NCI-H1417 (cell line): ENCODE measurements around the gene LAT.
"Not testable (repeated sequence)": the region's sequence is repeated elsewhere in the genome, so short reads cannot be mapped to it uniquely, and the experiment has no call there.

ENCODE experiments used
- DNase-seq, 3 experiments: peaks; one replicate each; lab custom pipeline; 2025; lab: John Stamatoyannopoulos, UW

LAT gene, protein sequence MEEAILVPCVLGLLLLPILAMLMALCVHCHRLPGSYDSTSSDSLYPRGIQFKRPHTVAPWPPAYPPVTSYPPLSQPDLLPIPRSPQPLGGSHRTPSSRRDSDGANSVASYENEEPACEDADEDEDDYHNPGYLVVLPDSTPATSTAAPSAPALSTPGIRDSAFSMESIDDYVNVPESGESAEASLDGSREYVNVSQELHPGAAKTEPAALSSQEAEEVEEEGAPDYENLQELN

DNA sequence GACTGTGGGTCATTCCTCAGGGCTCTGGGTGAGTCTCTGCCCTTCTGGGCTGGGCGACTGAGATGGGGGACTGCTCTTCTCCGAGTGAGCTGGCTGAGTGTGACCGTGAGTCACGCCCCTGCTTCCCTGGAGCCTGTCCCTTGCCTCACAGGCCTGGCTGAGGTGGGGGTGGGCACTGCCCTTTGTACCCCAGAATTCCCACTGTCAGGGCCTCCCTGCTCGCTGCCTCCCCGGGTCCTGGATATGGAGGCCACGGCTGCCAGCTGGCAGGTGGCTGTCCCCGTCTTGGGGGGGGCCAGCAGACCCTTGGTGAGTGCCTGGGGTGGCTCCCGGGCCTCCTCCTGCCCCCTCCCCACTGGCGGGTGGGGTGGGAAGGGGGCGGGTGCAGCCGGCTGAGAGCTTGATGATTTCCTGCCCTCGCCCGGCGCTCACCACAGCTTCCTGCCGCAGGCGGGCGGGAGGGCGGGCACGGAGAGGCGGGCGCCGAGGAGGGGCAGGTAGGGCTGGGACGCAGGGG lies at the start of gene LAT:
TSS of gene LAT (plus strand) at position 434 of the 517 bp plus-strand sequence. CDS start 366 bp downstream, outside the sequence.
- DNase-seq, result no peak

DNA sequence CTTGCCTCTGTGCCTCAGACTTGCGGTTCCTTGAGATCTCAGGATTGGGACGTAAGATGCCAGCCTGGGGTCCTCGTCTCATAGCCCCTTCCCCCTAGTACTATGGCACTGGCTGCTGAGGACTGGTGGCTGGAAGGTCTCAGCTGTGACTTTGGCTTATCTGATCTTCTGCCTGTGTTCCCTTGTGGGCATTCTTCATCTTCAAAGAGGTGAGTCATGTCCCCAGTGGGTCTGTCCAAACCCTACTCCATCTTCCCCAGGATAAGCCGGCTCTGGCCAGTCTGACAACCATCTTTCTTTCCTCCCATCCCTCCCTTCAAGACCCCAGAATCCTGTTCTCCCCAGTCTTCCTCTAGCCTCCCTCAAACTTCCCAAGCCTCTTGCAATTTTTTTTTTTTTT lies 49.5 kb upstream of the LAT start:
- no peak for DNase-seq

DNA sequence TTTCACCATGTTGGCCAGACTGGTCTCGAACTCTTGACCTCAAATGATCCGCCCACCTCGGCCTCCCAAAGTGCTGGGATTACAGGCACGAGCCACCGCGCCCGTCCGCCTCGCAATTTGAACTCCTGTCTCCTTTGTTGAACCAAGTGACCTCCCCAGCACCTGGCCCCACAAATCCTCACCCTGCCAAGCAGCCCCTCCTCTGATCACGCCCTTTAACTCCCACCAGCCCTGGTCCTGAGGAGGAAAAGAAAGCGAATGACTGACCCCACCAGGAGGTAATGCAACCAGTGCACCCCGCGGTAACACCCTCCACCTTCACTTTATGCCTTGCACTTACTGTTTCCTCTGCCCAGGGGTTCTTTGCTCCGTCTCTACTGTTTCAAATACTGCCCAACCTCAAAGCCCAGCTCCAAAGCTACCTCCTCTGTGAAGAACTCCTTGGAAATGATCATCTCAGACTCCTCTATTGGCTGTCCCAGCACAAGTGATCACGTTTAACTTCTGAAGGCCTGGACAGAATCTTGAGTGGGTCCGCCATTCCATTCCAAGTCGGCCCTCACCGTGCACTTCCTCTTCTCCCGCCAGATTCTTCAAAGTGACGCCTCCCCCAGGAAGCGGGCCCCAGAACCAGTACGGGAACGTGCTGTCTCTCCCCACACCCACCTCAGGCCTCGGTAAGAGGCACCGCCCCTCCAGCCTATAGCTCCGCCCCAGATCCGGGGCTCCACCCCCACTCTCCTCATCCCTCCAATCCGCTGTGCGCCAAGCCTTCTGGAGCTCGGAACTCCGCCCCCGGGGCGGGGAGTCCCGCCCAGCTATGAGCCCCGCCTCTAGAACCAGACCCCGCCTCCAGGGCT lies 48.7 kb upstream of the LAT start:
- DNase-seq, result peak; percentile 54 to 81 (median 71)

DNA sequence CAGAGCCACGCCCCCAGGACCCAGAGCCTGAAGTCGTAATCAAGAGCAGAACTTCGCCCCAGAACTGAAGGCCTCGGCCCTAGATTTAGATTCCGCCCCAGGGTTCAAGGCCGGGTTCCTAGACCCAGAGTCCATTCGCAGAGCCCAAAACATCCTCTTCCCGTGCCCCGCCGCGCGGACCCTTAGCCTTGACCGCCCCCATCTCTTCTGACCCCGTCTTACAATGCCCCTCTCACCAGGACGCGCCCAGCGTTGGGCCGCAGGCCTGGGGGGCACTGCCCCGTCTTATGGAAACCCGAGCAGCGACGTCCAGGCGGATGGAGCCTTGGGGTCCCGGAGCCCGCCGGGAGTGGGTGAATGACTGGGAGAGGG lies 48.1 kb upstream of the LAT start:
- DNase-seq, result no peak

DNA sequence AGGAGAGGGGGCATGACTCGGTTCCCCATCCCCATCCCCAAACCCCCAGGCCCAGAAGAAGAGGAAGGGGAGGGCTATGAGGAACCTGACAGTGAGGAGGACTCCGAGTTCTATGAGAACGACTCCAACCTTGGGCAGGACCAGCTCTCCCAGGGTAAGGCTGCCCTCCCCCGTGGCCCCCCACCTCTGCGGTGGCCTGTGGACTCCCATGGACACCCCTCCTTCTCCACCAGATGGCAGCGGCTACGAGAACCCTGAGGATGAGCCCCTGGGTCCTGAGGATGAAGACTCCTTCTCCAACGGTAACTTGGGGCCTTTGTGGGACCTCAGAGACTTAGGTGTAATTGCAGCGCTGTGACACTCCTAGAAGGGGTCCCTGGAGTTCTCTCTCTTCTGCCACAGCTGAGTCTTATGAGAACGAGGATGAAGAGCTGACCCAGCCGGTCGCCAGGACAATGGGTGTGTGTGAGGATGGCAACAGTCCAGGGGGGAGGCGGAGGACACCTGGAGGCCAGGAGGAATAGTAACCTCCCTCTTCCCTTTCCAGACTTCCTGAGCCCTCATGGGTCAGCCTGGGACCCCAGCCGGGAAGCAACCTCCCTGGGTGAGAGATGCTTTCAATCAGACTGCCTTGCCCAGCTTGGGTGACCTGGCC lies 47.5 kb upstream of the LAT start:
- DNase-seq, result no peak

DNA sequence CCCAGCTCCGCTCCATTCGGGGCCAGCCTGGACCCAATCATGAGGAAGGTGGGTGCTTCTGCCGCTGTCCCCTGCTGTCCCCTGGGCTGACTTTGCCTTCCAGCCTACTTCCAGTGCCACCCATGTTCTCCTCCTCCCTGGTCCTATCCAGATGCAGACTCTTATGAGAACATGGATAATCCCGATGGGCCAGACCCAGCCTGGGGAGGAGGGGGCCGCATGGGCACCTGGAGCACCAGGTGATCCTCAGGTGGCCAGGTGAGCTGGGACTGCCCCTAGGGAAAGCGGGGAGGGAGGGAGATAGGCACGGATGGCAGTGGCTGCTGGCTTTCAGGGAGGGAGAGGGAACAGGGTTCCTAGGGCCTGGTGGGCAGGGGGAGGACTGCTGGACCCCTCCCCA lies 46.1 kb upstream of the LAT start:
- DNase-seq, result no peak

DNA sequence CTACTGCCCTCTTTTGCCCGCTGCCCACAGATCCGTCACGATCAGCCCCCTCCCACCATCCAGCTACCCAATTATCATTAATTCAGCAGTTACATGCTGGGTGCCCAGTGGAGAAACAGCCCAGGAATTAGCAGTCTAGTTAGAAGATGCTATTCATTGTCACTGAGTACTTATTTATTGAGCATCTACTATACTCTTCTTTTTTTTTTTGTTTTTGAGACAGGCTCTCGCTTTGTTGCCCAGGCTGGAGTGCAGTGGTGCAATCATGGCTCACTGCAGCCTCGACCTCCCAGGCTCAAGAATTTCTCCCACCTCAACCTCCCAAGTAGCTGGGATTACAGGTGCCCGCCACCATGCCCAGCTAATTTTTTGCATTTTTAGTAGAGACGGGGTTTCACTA lies 45.0 kb upstream of the LAT start:
- DNase-seq, result not testable (repeated sequence)

DNA sequence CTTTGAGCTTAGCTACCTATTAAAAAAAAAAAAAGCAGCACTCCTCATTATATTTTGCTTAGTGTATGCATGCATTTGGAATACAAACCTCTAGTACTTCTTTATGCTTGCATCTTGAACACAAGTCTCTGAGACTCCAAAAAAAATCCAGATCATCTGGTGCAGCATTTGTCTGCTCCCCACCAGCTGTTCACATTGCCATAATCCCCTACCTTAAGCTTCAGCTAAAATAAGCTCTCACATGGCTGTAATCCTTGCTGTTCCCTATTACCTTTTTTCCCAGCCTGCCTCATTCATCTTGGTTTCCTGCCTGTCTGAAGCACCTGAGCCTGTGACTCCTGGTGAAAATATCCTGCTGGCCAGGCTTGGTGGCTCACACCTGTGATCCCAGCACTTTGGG lies 41.6 kb upstream of the LAT start:
- DNase-seq, result no peak

DNA sequence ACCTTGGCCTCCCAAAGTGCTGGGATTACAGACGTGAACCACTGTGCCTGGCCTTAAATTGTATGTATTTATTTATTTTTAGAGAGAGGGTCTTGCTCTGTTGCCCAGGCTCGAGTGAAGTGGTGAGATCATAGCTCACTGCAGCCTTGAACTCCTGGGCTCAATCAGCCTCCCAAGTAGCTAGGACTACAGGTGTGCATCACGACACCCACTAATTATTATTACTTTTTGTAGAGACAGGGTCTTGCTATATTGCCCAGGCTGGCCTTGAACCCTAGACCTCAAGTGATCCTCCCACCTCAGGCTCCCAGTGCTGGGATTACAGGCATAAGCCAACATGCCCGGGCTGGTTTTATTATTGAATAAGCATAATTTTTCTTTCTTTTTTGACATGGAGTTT lies 38.2 kb upstream of the LAT start:
- DNase-seq, result peak in 1 of 3 experiments; percentile 3

DNA sequence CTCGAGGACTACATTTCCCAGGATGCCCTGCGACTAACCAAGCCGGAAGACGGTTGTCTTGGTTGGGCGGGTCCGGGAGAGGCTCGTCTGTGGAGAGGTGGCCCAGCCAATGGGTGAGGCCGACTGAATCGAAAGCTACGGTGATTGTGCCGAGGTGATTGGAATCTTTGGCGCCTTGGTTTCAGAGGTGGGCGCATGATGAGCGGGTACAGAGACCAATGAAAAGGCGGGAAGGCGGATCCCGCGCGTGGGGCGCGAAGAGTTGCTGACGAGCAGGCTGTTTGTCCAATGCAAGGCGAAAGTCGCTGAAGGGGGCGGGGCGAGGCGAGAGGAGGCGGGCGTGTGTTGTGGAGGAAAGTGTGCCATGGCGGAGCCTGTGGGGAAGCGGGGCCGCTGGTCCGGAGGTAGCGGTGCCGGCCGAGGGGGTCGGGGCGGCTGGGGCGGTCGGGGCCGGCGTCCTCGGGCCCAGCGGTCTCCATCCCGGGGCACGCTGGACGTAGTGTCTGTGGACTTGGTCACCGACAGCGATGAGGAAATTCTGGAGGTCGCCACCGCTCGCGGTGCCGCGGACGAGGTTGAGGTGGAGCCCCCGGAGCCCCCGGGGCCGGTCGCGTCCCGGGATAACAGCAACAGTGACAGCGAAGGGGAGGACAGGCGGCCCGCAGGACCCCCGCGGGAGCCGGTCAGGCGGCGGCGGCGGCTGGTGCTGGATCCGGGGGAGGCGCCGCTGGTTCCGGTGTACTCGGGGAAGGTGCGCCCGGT lies 34.0 kb upstream of the LAT start, which contains the start of gene NFATC2IP:
TSS of gene NFATC2IP (plus strand) at position 290 of the 762 bp plus-strand sequence. CDS start at position 365, 75 bp downstream.
- peak; percentile 97 to 100 (median 99) for DNase-seq

DNA sequence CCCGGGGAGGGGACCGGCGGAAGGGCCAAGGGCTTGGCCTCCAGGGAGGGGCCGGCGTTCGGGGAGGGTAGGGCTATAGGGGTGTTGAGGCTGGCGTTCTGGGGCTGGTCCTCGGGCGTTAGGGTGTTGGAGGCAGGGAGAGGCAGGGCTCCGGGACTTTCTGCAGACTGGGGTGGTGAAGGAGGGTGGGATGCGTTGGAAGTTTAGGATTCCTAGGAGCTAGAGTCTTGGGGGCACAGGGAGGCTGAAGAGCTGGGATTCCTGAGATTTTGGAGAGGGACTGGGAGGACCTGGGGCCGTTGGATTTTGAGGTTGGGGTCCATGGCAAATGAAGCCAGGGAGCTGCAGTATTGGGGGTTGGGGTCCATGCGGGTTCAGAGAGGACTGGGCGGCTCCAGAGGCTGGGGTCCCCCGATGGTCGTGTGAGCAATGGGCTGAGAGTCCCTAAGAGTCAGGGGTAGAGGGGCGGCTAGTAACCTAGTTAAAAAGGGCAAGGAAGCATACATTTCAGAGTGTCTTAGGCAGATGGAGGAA lies 33.4 kb upstream of the LAT start:
- DNase-seq, result no peak

DNA sequence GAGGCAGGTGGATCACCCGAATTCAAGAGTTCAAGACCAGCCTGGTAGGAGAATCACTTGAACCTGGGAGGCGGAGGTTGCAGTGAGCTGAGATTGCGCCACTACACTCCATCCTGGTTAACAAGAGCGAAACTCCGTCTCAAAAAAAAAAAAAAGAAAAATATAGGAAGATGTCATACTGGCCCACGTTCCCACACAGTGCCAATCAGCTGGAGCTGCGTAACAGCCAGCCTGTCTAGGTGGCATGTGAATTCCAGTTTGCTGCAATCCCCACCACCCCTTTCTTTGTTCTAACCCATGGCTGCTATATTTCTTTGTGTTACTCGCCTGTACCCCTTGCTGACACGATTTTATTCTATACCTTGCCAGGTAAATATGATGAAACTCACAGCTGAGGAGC lies 26.6 kb upstream of the LAT start:
- DNase-seq, result no peak

DNA sequence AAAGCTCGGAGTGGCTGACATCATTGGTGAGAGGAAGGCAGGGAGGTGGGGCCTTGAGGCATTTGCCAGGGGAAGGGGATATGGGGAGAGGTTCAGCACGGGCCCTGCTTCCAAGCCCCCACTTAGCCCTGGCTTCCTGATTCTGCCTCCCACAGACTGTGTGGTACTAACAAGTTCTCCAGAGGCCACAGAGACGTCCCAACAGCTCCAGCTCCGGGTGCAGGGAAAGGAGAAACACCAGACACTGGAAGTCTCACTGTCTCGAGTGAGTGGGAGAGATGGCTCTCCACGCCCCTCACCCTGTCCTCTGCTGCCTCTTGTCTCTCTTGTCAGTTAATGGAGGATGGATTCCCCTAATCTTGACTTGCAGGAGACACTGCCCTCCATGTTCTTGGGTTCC lies 26.0 kb upstream of the LAT start:
- DNase-seq, result no peak

DNA sequence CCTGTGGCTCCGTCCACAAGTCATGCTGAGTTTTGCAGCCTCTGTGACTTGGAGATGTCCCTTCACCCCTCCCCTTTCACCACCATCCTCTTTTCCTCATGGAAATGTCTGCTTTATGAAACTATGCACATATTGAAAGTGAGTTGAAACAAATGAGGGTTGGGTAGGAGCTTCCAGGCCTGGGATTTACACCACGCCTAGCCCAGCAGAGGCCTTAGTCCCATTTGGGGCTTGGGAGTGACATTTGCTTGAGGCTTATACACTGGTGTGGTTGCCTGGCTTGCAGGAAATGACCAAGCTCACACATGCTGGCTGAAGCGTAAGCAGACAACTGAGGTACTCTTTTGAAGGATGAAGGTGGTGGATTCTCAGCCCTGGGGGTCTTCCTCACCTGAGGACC lies 20.8 kb upstream of the LAT start:
- no peak for DNase-seq

DNA sequence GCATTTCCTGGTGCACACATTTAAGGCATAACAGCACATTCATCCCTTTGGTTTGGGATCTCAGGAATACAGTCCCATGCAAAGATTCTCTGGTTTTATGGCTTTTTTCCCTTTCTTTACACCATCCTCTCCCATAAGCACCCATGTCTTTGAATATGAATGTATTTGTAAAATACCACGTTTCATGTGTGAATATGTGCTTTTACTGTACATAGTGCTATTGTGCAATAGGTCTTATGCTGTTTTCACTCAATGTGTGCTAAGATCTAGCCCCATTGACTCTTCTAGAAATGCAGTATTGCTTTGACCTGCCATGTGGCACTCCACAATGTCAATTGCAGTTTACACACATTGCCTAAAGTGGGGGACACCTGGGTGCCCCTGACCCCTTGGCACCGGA lies 20.4 kb upstream of the LAT start:
- DNase-seq, result no peak

DNA sequence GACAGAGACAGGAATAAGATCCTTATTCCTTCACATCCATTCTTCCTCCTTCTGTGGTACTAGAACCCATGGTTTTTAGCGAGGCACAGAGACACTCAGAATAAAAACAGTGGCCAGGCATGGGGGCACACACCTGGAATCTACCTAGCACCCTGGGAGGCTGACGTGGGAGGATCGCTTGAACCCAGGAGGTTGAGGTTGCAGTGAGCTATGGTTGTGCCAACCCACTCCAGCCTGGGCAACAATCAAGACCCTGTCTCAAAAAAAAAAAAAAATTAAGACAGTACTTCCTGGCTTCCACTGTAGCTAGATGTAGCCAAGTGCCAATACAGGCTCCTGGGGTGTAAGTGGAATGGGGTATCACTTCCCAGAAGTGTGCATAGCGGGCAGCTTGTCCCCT lies 17.7 kb upstream of the LAT start:
- DNase-seq, result no peak

DNA sequence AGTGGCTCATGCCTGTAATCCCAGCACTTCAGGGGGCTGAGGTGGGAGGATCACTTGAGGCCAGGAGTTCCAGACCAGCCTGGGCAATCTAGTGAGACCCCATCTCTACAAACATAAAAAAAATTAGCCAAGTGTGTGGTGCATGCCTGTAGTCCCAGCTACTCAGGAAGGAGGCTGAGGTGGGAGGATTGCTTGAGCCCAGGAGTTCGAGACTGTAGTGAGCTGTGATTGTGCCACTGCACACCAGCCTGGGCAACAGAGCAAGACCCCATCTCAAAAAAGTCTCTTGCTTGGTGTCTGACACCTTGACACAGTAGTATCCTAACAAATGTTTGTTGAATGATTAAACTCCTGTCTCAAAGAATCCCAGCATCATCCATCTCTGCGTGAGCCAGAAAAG lies 15.2 kb upstream of the LAT start:
- DNase-seq, result not testable (repeated sequence)

DNA sequence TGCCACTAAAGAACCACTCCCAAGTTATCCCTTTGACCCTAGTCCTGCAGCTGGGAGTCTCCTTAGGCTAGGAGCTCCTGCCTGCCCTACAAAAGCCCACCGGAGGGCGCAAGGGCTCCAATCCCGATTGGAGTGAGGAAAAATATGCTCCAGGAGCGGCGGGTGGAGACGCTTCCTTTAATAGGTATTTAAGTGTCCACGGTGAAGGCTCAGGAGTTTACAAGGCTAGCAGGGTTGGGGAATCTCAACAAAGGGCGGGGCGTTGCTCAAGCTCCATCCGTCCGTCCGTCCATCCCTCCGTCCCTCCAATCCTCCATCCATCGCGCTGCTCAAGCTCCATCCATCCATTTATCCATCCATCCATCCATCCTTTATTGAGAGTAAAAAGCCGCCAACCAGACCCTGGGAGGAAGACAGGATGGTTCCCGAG lies 10.8 kb upstream of the LAT start:
- peak; percentile 29 to 79 (median 66) for DNase-seq

DNA sequence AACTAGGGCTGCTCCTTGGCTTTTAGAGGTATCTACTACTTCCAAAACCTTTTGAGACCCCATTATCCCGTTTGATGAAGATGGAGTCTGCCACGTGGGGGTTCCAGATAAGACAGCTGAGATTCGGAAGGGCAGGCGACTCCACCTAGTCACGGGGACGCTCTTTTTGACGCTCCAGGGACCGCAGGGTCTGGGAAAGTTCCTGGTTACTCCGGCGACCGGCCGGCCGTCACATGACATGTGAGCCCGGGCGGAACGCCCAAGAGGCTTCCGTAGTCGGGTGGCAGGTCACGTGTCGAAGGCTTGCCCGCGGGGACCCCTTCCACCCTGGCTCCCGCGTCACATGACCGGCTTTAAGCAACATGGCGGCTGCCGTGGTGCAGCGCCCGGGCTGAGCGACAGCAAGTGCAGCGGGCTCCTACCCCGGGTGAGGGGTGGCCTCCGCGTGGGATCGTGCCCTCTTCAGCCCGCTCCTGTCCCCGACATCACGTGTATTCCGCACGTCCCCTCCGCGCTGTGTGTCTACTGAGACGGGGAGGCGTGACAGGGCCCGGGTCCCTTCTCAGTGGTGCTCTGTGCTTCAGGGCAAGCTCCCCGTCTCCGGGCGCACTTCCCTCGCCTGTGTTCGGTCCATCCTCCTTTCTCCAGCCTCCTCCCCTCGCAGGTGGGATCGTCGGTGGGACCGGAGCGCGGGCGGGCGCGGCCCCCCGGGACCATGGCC lies 10.3 kb upstream of the LAT start, which contains the start of gene SPNS1:
TSS of gene SPNS1 (plus strand) at position 342 of the 721 bp plus-strand sequence. CDS start at position 716, 374 bp downstream.
- DNase-seq, result peak; percentile 90 to 96 (median 91)

DNA sequence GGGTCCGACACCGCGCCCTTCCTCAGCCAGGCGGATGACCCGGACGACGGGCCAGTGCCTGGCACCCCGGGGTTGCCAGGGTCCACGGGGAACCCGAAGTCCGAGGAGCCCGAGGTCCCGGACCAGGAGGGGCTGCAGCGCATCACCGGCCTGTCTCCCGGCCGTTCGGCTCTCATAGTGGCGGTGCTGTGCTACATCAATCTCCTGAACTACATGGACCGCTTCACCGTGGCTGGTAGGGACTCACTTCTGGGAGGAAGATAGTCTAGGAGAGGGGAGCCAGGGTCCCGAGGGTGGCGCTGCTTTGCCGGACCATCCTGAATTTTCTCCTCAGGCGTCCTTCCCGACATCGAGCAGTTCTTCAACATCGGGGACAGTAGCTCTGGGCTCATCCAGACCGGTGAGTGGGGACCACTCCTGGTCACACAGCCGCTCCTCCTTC lies 9.7 kb upstream of the LAT start:
- DNase-seq, result no peak
